Measurements from ENCODE around the gene BANF2. TPM values are rescaled to one million over a fixed set of nuclear protein-coding genes. Genes with fewer than 3 reads are reported as not detected.
A peak's percentile ranks its signal among the peaks of the same experiment; 100 is the strongest.

The BANF2 gene
- total RNA-seq, 1 experiment from 2014 or later, result not detected

DNA sequence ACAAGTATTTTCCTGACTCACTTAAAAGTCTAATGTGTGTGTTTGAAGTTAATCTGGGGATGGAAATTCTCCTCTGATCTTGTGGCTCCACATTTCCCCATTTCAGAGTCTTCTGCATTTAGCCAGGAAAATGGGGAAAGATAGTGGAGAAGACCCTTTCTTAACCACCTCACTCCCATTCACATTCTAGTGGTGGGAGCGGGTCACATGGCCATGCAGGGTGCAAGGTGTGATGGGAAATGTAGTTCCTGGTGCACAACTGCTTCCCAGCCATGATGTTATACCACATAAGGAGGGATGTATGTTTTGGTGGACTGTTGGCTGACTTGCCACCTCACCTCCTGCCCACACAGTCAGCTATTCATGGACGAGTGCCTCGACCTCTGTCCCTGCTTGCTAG lies 61.8 kb downstream of the BANF2 start:
- DNase-seq, result peak; percentile 55
- no peak overlapping the region for H2BK5ac ChIP-seq (ENCODE audit: insufficient read length, low read length)
- no peak overlapping the region for H3K4me2 ChIP-seq (ENCODE audit: insufficient read depth, insufficient read length, low read length)
- H3K23me2 ChIP-seq (ENCODE audit: insufficient read length, low read depth, low read length, poor library complexity, severe bottlenecking), result no peaks in the 10 kb centered on the region
- Mint-ChIP-seq H3K4me1 (peaks cover 20 to 25% of the 10 kb centered on the region in 2 experiments), H3K27me3 (ENCODE audit: low read depth) (no peaks in the 10 kb centered on the region; the same call in 1 of the 2 replicates), H3K4me3 (no peak overlapping the region), H3K27ac (peak overlapping the region in 1 of 3 experiments; percentile 75; a peak in 1 of 7 replicates), H3K9me3 (peaks cover 6 to 15% of the 10 kb centered on the region in 2 experiments), H3K36me3 (ENCODE audit: insufficient read depth in 1 of 3, low read depth in 3 of 3) (peaks cover 0 to 10% (median 7%) of the 10 kb centered on the region in 3 experiments; a peak in 4 of 7 replicates)
- H3K9ac ChIP-seq (ENCODE audit: extremely low read depth, insufficient read length, low read length), result no peak overlapping the region
- no peak overlapping the region for H4K91ac ChIP-seq (ENCODE audit: insufficient read length, low read depth, low read length)
- no peak overlapping the region for H3K27ac ChIP-seq (ENCODE audit: insufficient read length, low read depth, low read length)
- H2BK20ac ChIP-seq (ENCODE audit: low read depth, low read length, poor library complexity, severe bottlenecking), result no peak overlapping the region
- H2AK5ac ChIP-seq (ENCODE audit: insufficient read length, low read length), result no peak overlapping the region
- H3K27me3 ChIP-seq (ENCODE audit: insufficient read depth, low read length), result no peaks in the 10 kb centered on the region
- no peaks in the 10 kb centered on the region for H3K79me1 ChIP-seq (ENCODE audit: insufficient read depth, low read depth, low read length, poor library complexity, severe bottlenecking)
- H3K79me2 ChIP-seq (ENCODE audit: insufficient read depth, low read length), result no peaks in the 10 kb centered on the region
- H3K9me3 ChIP-seq (ENCODE audit: control insufficient read depth, low read depth, low read length), result no peaks in the 10 kb centered on the region
- no peak overlapping the region for H2AFZ ChIP-seq (ENCODE audit: low read length)
- H4K8ac ChIP-seq (replicated peaks; ENCODE audit: insufficient read length, low read depth, low read length), result no peak overlapping the region
- WGBS (ENCODE audit: extremely low coverage, insufficient read length, low lambda C conversion rate), result no CpG with 5 or more reads among the region's 3 CpGs
- H3K18ac ChIP-seq (ENCODE audit: insufficient read length, low read depth, low read length), result no peak overlapping the region
- H3T11ph ChIP-seq (ENCODE audit: low read length), result no peak overlapping the region
- H3K4me1 ChIP-seq (ENCODE audit: insufficient read depth, low read length), result peaks cover 4% of the 10 kb centered on the region; the same call in 1 of the 2 replicates
- H2BK15ac ChIP-seq (ENCODE audit: low read depth, low read length), result no peak overlapping the region
- H2BK120ac ChIP-seq (ENCODE audit: low read depth, low read length, poor library complexity, severe bottlenecking), result no peak overlapping the region
- no peak overlapping the region for H3K4ac ChIP-seq (ENCODE audit: low read depth, low read length)
- no peaks in the 10 kb centered on the region for H4K20me1 ChIP-seq (ENCODE audit: control insufficient read depth, insufficient read depth, insufficient read length)
- no peak overlapping the region for H3K14ac ChIP-seq (ENCODE audit: insufficient read depth, low read length)
- H4K5ac ChIP-seq (ENCODE audit: insufficient read length, low read depth, low read length), result no peak overlapping the region
- H3K23ac ChIP-seq (ENCODE audit: insufficient read length, low read depth, low read length), result no peak overlapping the region
- TF ChIP-seq, protein P1, sequence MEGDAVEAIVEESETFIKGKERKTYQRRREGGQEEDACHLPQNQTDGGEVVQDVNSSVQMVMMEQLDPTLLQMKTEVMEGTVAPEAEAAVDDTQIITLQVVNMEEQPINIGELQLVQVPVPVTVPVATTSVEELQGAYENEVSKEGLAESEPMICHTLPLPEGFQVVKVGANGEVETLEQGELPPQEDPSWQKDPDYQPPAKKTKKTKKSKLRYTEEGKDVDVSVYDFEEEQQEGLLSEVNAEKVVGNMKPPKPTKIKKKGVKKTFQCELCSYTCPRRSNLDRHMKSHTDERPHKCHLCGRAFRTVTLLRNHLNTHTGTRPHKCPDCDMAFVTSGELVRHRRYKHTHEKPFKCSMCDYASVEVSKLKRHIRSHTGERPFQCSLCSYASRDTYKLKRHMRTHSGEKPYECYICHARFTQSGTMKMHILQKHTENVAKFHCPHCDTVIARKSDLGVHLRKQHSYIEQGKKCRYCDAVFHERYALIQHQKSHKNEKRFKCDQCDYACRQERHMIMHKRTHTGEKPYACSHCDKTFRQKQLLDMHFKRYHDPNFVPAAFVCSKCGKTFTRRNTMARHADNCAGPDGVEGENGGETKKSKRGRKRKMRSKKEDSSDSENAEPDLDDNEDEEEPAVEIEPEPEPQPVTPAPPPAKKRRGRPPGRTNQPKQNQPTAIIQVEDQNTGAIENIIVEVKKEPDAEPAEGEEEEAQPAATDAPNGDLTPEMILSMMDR (conservative IDR thresholded peaks at IDR 0.05), result no peak
- no peak overlapping the region for H3K56ac ChIP-seq (ENCODE audit: insufficient read length, low read depth, low read length)
- no peak overlapping the region for H2BK12ac ChIP-seq (ENCODE audit: insufficient read length, low read depth, low read length)
